ENCODE results near the gene MEX3B.

DNA sequence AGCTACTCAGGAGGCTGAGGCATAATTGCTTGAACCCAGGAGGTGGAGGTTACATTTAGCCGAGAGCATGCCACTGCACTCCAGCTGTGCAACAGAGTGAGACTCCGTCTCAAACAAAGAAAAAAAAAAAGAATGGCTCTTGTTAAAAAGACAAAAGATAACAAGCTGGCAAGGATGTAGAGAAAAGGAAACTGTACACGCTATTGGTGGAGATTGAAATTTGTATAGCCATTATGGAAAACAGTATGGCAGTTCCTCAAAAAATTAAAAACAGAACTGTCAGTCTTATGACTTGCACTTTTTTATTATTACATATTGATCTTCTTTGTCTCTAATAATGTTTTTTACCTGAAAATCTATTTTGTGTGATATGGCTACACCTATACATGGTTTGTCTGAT, 41.9 kb downstream of the MEX3B start:
- TF ChIP-seq POLR2AphosphoS5 (IDR thresholded peaks at IDR 0.05) = no peak
- no peak for TF ChIP-seq POLR2A (IDR thresholded peaks at IDR 0.05)

All from prostate gland (tissue), 1 donor.